ENCODE measurements around the gene CCDC187. TPM values are rescaled to one million over a fixed set of nuclear protein-coding genes. Genes with fewer than 3 reads are reported as not detected.
A peak's percentile ranks its signal among the peaks of the same experiment; 100 is the strongest.

Gene CCDC187
- total RNA-seq, 1 experiment from 2014 or later, result not detected

DNA sequence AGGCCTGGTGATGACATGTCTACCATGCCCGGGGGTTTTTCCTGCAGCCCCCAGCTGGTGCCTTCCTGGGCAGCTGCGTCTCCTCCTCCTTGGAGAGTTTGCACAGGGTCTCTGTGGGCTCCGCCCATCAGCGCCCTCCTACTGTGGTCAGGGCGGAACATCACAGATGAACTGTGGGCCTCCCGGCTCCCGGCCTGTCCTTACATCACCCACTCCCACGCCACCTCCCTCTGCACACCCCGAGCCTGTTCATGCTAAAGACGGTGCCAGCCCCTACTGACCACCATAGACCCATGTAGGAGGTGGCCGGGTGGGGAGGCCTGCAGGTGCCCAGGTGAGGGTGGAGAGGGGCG lies 36.0 kb upstream of the CCDC187 start:
- no peak for DNase-seq (ENCODE audit: low spot score)

DNA sequence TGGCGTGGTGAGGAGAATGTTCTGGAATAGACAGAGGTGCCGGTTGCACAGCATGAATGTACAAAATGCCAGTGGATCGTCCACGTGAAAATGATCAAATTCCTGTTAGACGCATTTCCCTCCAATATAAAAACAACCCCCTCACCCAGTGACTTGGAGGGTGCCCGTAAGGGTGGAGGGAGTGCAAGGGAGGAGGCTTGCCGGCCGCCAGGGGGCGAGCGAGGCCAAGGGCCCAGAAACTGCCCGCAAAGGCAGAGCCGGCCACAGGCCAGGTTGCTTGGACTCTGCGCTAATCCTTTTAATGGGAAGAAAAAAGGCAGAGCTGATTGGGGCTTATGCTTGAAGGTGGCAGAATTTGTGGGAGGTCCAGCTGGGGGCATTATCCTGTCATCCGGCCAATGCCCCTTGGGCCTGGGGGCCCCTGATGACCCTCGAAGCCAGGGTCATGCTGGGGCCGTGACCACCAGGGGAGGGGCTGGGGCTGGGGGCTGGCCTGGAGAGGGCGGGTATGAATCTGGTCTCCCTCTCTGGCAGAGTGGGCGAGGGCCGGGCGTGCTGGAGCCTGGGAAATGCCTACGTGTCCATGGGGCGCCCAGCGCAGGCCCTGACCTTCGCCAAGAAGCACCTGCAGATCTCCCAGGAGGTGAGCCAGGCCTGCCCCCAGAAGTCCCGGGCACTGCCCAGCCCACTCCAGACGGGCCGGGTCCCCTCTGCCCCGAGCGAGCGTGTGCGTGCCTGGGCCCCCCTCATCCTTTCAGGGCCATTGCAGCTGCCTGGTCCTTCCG lies 35.5 kb upstream of the CCDC187 start:
- DNase-seq (ENCODE audit: low spot score), result peak; percentile 37

DNA sequence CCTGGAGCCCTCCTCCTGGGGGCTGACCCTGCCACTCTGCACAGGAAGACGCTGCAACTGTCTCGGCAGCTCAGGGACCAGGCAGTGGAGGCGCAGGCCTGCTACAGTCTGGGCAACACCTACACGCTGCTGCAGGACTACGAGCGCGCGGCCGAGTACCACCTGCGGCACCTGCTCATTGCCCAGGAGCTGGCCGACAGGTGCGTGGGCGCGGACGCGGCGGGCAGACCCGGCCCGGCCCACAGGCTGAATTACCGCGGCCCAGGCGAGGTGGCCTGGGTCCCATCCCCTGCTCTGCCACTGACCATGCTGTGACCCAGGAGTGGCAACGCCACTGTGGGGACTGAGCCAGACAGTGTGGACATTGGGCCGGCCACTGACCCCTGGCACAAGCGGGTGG lies 34.6 kb upstream of the CCDC187 start:
- no peak for DNase-seq (ENCODE audit: low spot score)

DNA sequence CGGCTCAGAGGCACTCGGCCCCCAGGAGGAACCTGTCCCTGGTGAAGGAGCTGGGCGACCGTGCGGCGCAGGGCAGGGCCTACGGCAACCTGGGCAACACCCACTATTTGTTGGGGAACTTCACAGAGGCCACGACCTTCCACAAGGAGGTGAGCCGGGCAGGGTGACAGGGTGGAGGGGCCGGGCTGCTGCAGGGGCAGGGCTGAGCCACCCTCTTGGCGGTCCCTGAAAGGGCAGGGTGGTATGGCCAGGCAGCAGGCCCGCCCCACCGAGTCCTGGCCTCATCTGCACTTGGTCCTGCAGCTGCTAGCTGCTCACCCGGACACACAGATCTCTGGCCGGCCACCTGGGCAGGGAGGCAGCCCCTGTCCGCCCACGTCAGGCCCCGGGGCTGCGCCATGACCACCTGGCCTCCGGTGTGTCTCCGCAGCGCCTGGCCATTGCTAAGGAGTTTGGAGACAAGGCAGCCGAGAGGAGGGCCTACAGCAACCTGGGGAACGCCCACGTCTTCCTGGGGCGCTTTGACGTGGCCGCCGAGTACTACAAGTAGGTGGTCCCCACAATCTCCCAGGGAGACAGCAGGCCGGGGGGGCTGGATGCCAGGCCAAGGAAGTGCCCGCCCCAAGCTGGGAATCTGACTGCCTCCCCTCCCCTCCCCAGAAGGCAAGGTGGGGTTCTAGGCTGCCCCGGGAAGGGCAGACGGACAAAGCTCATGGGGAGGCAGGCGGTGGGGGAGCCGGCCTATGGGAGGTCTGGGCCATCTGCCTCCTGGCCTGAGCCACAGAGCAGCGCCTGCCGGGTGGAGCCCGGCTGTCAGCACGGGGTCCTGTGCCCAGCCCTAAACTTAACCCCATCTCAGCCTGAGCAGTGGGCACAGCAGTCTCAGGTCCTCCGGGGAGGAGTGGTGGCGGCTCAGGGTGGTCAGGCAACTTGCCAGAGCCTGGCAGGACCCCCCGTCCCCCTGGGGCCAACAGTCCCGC lies 33.8 kb upstream of the CCDC187 start:
- DNase-seq (ENCODE audit: low spot score), result no peak

DNA sequence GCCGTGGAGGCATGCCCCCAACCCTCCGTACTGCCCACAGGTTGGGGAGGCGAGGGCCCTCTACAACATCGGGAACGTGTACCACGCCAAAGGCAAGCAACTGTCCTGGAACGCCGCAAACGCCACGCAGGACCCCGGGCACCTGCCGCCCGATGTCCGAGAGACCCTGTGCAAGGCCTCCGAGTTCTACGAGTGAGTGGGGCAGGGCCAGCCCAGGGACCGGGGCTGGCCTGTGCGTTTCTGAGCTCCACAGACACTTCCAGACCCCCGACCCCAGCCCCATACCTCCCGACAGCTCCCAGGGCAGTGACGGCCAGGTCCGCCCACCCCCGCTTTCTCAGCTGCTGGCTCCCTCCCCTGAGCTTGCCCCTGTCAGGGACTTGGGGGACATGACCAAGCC lies 33.0 kb upstream of the CCDC187 start:
- DNase-seq (ENCODE audit: low spot score), result no peak

DNA sequence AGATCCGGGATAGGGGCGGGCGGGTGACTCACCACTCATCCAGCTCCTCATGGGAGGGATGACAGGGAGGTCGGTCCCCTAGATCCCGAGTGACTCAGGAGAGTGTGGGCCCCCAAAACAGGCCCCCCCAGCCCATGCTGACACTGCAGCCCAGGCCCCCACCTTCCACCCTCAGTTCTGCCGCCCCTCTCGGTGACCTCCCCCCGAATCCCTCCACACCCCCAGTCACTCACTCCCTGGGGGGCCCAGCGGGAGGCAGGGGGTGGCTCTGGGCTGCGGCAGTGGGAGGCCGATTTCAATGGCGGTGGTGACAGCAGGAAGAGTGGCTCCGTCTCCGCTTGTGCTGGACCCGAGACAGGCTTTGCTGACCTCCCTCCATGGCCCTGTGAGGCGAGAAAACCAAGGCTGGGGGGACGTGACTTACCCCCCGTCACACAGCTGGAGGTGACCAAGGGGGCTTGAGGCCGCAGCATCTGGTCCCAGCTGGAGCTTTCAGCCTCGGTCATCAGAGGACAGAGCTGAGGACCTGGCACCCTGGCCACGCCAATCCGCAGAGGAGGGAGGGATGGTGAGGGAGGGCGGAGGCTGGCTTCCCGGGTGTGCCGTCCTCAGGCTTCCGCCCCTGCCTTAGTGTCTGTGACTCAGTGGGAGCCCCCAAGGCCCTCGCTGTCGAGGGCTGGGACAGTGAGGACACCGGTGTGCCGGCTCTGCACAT lies 32.4 kb upstream of the CCDC187 start:
- no peak for DNase-seq (ENCODE audit: low spot score)

DNA sequence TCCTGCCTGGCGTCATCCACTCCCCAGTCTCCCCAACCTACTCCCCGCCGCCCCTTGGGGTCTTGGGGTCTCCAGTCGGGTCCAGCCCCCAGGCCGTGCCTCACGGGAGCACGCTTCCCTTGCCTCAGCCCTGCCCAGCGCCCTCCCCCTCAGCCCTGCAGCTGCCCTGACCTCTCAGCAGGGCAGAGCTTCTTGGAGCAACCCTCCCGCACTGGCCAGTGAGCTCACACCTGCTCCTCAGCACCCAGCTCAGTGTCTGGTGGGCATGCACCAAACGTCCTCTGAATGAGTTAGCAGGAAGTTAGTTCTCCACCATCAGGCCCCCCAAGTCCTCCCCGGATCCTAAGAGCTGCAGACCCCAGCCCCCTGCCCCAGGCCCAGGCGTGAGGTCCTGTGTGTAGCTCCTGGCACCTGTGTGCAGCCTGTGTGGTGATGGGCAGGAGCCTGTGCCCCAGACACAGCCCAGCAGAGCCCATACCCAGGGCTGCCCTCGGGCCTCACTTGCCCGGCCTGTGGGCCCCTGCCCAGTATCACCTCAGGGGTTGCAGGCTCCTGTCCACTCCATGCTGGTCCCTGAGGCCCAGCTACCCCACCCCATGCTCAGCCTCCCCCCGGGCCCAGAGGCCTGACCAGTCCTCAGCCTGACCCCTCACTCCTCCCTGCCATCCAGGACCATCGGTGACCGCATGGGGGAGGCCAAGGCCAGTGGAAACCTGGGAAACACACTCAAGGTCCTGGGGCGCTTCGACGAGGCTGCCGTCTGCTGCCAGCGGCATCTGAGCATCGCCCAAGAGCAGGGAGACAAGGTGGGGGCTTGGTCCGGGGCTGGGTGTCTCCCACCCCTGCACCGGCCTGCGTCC lies 31.6 kb upstream of the CCDC187 start:
- DNase-seq (ENCODE audit: low spot score), result no peak

DNA sequence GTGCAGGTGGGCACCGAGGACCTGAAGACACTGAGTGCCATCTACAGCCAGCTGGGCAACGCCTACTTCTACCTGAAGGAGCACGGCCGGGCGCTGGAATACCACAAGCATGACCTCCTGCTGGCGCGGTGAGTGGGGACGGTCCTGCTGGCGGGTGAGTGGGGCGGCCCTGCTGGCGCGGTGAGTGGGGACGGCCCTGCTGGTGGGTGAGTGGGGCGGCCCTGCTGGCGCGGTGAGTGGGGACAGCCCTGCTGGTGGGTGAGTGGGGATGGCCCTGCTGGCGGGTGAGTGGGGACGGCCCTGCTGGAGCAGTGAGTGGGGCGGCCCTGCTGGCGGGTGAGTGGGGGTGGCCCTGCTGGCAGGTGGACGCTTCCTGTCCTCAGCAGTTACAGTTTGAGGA lies 30.6 kb upstream of the CCDC187 start:
- DNase-seq (ENCODE audit: low spot score), result no peak

DNA sequence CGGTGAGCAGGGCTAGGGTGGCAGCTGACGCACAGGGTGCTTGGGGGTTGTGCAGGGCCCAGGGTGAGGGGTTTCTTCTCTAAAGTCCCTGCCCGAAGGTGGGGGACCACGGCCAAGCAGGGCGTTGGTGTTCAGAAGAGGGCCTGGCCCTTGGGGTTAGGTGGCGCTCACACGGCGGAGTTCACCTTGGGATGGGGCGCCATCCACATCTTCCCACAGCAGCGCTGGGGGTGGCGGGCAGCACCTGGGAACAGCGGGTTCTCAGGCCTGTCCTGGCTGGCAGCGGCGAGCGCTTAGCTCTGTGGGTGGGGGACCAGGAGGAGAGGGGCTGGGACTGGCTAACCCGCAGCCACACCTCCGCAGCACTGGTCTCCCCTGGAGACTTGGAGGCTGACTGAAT lies 29.6 kb upstream of the CCDC187 start:
- no peak for DNase-seq (ENCODE audit: low spot score)

DNA sequence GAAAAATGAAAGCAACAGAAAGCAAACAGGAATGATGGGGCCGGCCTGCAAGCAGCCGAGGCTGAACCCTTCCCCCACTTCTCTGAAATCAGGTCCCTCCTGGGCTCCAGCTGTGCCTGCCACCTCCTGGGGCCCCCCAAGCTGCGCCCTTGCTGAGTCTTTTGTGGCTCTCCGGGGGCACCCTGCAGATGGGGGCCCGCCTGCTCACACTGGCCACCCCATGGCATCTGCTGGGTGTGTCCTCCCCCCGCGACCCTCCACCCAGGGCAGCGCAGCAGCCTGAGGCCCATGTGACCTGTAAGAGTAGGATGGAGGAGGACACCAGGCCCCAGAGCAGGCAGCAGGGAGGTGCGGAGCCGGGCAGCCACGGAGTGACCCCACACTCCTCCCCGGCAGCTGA lies 29.2 kb upstream of the CCDC187 start:
- DNase-seq (ENCODE audit: low spot score), result no peak

DNA sequence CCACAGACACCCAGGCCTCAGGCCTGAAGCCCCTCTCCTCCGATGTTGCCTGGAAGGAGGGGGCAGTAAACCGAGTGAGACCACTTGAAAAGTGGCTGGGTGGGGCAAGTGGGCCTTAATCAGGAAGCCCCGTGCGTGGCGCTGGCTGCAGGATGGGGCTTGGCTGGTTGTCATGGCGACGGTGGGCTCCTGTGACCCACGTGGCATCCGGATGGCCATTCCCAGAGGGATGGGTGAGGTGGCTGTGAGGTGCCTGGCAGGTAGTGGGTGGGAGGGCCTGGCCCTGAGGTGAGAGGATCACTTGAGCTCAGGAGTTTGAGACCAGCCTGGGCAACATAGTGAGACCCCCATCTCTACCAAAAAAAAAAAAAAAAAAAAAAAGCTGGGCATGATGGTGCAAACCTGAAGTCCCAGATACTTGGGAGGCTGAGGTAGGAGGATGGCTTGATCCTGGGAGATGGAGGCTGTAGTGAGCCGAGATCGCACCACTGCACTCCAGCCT lies 28.6 kb upstream of the CCDC187 start:
- no peak for DNase-seq (ENCODE audit: low spot score)

DNA sequence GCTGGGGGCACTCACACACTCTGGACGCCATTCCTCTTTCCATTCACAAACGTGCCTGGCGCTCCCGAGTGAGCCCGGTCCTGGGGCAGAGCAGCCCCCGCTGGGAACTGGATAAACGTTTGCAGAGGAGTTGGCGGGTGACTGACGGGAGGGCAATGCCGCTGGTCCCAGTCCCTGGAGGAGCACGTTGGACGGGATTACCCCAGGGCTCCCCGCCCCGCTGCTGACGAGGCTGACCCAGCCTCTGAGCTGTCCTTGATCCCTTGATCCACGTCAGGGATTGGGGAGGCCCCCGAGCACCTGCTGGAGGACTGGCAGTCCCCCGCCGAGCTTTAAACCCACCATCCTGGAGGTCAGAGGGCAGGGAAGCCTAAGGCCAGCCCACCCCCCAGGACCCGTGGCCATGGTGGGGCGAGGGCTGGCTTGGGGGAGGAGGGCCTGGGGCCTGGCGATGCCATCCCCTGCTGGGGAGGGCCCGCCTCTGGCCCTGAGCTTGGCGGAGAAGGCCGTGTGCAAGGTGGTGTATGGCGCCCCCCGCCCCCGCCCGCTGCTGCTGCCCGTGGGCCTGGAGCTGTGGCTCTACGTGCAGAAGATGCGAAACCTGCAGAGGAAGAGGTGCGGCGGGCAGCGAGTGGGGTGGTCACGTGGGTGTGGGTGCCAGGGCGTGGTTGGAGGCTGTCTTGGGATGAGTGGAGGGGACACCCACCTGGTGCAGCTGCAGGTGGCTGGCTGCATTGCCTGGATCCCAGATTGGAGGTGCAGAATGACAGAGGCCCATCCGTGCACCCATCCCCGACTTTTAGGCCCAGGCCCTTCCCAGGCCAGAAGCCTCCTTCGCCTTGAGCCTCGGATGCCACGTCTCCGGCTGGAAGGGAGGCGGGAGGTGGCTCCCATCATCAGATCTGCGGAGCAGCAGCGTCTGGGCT lies 27.9 kb upstream of the CCDC187 start:
- DNase-seq (ENCODE audit: low spot score), result no peak

DNA sequence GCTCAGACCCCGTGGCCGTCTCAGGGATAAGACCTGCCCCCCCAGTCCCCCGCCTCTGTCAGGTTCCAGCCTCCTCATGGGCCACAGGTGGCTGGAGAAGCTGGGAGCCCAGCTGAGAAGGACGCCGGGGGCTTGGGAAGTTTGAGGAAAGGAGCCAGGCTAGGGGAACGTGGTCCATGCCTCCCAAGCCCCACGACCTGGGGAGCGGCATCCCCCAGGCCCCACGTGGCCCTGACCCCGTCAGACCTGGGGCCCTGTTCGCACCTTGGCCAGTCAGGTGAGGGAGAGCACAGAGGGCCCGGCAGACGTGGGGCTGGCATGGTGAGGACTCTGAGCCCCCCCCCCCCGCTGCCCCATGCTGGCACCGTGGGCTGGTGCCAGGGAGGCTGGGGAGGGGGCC lies 27.1 kb upstream of the CCDC187 start:
- no peak for DNase-seq (ENCODE audit: low spot score)

DNA sequence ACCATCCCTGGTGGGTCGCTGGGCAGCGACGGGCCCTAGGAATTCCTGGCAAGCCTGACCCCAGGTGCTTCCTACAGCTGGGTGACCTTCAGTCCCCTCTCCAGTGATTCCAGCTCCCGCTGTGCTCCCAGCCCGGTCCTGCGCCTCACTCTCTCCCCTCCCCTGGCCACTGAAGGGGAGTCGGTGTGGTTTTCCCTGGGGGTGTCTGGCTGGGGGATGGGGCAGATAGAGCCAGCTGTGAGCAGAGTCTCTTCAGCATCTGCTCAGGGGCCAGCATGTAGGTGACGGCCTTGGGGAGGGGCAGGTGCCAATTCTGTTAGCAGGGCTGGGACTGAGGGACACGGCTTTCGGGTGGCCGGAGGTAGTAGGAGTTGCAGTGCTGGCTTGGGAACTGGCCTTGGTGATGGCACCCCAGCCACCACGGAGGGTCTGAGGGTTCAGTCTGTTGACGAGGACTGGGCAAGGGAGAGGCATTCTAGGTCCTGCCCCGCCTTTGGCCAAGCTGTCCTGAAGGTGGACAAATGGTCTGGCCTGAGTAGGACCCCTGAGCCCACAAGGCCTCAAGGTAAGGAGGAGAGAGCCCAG lies 26.6 kb upstream of the CCDC187 start:
- DNase-seq (ENCODE audit: low spot score), result no peak

DNA sequence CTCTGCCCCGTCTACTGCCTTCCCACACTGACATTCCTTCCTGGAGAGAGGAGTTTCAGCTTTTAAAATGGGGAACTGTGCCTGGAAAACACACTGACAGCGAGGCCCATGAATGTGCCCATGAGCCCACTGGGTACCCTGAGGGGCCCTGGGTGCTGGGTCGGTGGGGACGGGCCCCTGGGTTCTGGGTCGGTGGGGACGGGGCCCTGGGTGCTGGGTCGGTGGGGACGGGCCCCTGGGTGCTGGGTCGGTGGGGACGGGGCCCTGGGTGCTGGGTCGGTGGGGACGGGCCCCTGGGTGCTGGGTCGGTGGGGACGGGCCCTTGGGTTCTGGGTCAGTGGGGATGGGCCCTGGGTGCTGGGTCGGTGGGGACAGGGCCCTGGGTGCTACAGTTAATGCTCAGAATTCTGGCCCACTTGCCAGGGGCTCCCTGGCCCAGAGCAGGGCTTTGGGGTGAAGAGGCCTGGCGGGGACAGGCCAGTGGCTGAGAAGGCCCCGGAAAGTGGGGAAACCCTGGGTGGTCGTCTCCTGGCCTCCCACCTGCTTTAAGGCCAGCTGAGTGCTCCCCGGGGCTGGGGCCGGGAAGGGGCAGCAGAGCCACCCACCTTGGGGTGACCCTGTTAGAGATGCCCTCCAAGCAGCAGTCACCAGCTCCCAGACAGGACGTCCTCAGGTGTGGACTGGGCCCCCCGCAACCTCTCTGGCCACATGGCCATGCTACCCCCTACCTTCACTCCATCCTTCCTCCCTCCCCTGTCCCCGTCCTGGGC lies 25.9 kb upstream of the CCDC187 start:
- DNase-seq (ENCODE audit: low spot score), result no peak

DNA sequence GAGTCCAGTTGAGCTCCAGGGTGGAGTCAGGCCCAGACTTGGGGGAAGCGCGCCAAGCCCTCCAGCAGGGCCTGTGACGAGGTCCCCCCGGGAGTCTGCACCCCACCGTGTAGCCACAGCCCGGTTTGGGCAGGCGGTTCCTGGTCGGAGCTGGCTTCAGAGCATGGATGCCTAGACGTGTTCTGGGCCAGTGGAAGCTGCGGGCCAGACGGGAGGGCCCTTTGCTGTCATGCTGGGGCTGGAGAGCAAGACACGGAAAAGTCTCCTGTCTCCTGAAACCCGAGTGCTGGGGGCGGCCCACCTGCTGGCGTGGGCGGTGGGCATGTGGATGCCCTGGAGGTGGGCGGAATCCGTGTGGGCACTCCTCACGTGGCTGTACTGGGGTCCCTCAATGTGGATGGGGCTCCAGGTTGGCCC lies 25.3 kb upstream of the CCDC187 start:
- no peak for DNase-seq (ENCODE audit: low spot score)

DNA sequence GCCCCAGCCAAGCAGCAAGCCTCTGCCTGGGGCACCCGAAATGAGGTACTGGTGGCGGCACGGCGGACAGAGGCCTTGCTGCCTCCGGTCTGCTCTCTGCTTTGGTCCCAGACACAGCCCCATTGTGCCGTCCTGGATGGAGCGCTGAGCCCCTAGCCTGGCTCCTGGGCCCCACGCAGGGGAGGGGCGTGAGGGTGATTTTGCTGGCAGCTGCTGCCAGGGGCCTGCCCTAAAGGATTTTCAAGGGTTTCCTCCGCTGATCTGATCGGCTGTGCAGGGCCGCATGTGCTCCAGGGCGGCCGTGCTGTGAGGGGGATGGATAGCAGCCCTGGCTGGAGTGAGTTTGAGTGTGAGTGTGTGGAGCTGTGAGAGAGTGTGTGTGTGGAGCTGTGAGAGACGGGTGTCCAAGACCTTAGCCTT lies 24.7 kb upstream of the CCDC187 start:
- DNase-seq (ENCODE audit: low spot score), result no peak

DNA sequence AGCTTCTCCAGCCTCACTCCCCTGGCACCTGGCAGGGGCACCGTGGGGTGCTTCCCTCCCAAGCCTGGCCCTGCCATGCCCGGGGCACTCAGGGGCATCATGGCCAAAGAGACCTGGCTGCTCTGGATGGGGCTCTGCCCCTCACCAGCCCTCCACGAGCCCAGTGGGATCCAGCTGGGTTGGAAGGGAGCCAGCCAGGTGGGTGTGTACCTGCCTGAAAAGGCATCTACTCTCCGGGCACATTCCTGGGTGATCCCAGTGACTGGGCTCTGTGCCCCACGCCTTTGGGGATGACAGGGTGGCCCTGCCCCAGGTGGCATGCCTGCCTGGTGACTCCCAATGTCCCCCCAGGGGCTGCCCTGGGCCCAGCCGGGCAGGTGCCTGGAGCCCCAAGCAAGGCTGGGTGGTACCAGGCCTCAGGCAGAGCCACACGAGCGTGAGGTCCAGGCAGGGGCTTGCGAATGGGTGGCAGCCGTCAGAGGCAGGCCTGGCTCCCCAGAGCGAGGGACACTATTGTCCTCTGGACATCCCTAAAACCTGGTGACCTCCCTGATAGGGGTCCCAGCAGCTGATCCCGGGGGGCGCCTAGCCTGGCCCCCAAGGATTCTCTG lies 24.2 kb upstream of the CCDC187 start:
- DNase-seq (ENCODE audit: low spot score), result no peak

Measured in H4 (cell line).